22Rv1 (cell line): ENCODE data around the gene ZNF341.

ENCODE experiments used
- ZFX ChIP-seq: fragments of 450-650 bp; IDR thresholded peaks from 2 replicates; pipeline ENCODE4 v1.6.1; 2017; ENCODE audit warnings: antibody characterized with exemption, borderline replicate concordance
- TF ChIP-seq, protein P1 (sequence below): fragments of 450-650 bp; IDR thresholded peaks from 2 replicates; pipeline ENCODE4 v1.5.1; 2017; ENCODE audit warnings: mild to moderate bottlenecking

DNA sequence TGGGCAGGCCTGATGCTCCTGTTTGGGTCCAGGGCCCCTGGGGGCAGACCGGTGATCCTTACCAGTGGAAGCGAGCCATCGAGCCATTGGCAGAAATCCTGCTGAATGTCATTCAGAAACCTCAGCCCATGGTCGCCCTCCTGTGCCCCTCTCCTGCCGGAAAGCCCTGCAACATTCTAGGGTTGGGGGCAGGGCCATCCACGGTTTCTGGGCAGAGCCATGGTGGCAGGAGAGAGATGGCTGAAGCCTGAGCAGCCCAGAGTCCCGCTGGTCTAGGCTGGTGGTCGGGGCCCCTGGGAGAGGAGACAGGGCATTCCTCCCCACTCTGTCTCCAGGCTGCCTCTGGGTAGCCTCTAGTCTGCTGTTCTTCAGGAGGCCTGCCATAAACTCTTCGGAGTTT is 59.7 kb downstream of the ZNF341 start:
- TF ChIP-seq, protein P1, sequence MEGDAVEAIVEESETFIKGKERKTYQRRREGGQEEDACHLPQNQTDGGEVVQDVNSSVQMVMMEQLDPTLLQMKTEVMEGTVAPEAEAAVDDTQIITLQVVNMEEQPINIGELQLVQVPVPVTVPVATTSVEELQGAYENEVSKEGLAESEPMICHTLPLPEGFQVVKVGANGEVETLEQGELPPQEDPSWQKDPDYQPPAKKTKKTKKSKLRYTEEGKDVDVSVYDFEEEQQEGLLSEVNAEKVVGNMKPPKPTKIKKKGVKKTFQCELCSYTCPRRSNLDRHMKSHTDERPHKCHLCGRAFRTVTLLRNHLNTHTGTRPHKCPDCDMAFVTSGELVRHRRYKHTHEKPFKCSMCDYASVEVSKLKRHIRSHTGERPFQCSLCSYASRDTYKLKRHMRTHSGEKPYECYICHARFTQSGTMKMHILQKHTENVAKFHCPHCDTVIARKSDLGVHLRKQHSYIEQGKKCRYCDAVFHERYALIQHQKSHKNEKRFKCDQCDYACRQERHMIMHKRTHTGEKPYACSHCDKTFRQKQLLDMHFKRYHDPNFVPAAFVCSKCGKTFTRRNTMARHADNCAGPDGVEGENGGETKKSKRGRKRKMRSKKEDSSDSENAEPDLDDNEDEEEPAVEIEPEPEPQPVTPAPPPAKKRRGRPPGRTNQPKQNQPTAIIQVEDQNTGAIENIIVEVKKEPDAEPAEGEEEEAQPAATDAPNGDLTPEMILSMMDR: no peak
- no peak for TF ChIP-seq ZFX
